ENCODE measurements around the gene PRPF6. TPM values are rescaled to one million over a fixed set of nuclear protein-coding genes. Genes with fewer than 3 reads are reported as not detected.
"Not testable (repeated sequence)": the region's sequence is repeated elsewhere in the genome, so short reads cannot be mapped to it uniquely, and the experiment has no call there.

The PRPF6 gene
- total and polyA plus RNA-seq, 2 donors (not counting 1 experiment from before 2014, with no cell fraction given): 31.7 to 82.9 TPM

GRCh38 chr20:63974402-63975200 is 6.3 kb upstream of the PRPF6 start:
- H3K9ac ChIP-seq (ENCODE audit: low read length): no peak overlapping the region
- no peak overlapping the region for H3K4me3 Mint-ChIP-seq
- H2AFZ ChIP-seq (ENCODE audit: insufficient read depth, low read depth, low read length, poor library complexity, severe bottlenecking): no peak overlapping the region
- TF ChIP-seq EZH2 (IDR thresholded peaks at IDR 0.05; ENCODE audit: borderline replicate concordance, insufficient read depth, low read depth, low read length, poor library complexity, severe bottlenecking) (no peak), CTCF (IDR thresholded peaks at IDR 0.05) (no peak)
- ChIA-PET CTCF (interaction anchor here (0.6 to 3.0 kb wide), 31 partner anchors 8 to 752 kb away, joined by 3 to 26 read pairs (median 5); partner anchors contain the start of genes ARFRP1, PPDPF, PTK6 and TPD52L2), POLR2A (interaction anchor here (1.0 kb wide), 1 partner anchor 17 kb away, joined by 3 read pairs; no protein-coding TSS in a partner anchor)
- no peaks in the 10 kb centered on the region for H3K9me3 Mint-ChIP-seq (ENCODE audit: insufficient read depth)
- no peaks in the 10 kb centered on the region for H3K27me3 ChIP-seq (replicated peaks in 1 of 4; ENCODE audit: control extremely low read depth in 1 of 4, control insufficient read depth in 3 of 4, insufficient read depth in 4 of 4, low read length in 3 of 4)
- no peak overlapping the region for H3K27ac ChIP-seq (ENCODE audit: low read length in 2 of 2)
- H3K4me2 ChIP-seq (replicated peaks; ENCODE audit: low read depth, low read length, poor library complexity, severe bottlenecking): no peak overlapping the region
- H3K4me3 ChIP-seq (ENCODE audit: control extremely low read depth in 1 of 5, extremely low read depth in 1 of 5, insufficient read depth in 1 of 5, low read depth in 2 of 5, low read length in 4 of 5): no peak overlapping the region
- 94% methylated on average over 17 of the region's 19 CpGs for WGBS (ENCODE audit: insufficient coverage)
- H3K27ac Mint-ChIP-seq: no peak overlapping the region
- no peaks in the 10 kb centered on the region for H3K79me2 ChIP-seq (ENCODE audit: control insufficient read depth, insufficient read depth, low read length)
- peaks cover 17 to 29% of the 10 kb centered on the region in 2 donors for H3K4me1 ChIP-seq (ENCODE audit: control insufficient read depth in 2 of 2, insufficient read depth in 2 of 2, low read length in 2 of 2)
- intact Hi-C loops (cut with micrococcal nuclease): loop anchor here (1.0 kb wide), 3 partner anchors 188 to 478 kb away; no protein-coding TSS in a partner anchor
- ATAC-seq (ENCODE audit: low read depth) (no peak), DNase-seq (no peak)
- no peaks in the 10 kb centered on the region for H3K9me3 ChIP-seq (ENCODE audit: control extremely low read depth in 1 of 3, control insufficient read depth in 2 of 3, insufficient read depth in 1 of 3, low read length in 2 of 3)
- peaks cover 23% of the 10 kb centered on the region for H3K4me1 Mint-ChIP-seq
- peaks cover 0 to 2% of the 10 kb centered on the region in 2 experiments for H3K36me3 ChIP-seq (replicated peaks in 1 of 2; ENCODE audit: control extremely low read depth in 1 of 2, control insufficient read depth in 1 of 2, extremely low read depth in 1 of 2, insufficient read depth in 2 of 2, low read length in 1 of 2)
- no peaks in the 10 kb centered on the region for H3K27me3 Mint-ChIP-seq
- peaks cover 10% of the 10 kb centered on the region for H4K20me1 ChIP-seq (ENCODE audit: control insufficient read depth, insufficient read depth, low read length, poor library complexity, severe bottlenecking)

GRCh38 chr20:63976511-63976910 is 4.4 kb upstream of the PRPF6 start:
- POLR2A ChIA-PET: not testable (repeated sequence)
- WGBS (ENCODE audit: insufficient coverage): 100% methylated on average over 2 of the region's 7 CpGs

More at GRCh38 chr20:63976511-63976910, 4.4 kb upstream of the PRPF6 start:
- H3K9me3 Mint-ChIP-seq (ENCODE audit: insufficient read depth); H3K27me3 Mint-ChIP-seq; CTCF ChIA-PET; H3K27ac Mint-ChIP-seq; H3K4me2 ChIP-seq (replicated peaks; ENCODE audit: low read depth, low read length, poor library complexity, severe bottlenecking); ATAC-seq (ENCODE audit: low read depth); H3K27me3 ChIP-seq (replicated peaks in 1 of 4; ENCODE audit: control extremely low read depth in 1 of 4, control insufficient read depth in 3 of 4, insufficient read depth in 4 of 4, low read length in 3 of 4); H3K79me2 ChIP-seq (ENCODE audit: control insufficient read depth, insufficient read depth, low read length); H3K9ac ChIP-seq (ENCODE audit: low read length); H3K36me3 ChIP-seq (replicated peaks in 1 of 2; ENCODE audit: control extremely low read depth in 1 of 2, control insufficient read depth in 1 of 2, extremely low read depth in 1 of 2, insufficient read depth in 2 of 2, low read length in 1 of 2); H3K9me3 ChIP-seq (ENCODE audit: control extremely low read depth in 1 of 3, control insufficient read depth in 2 of 3, insufficient read depth in 1 of 3, low read length in 2 of 3); intact Hi-C loops (cut with micrococcal nuclease); H3K4me3 ChIP-seq (ENCODE audit: control extremely low read depth in 1 of 5, extremely low read depth in 1 of 5, insufficient read depth in 1 of 5, low read depth in 2 of 5, low read length in 4 of 5); H3K27ac ChIP-seq (ENCODE audit: low read length in 2 of 2); H2AFZ ChIP-seq (ENCODE audit: insufficient read depth, low read depth, low read length, poor library complexity, severe bottlenecking): not testable (repeated sequence)
- Histone ChIP-seq H3K4me1 (ENCODE audit: control insufficient read depth in 2 of 2, insufficient read depth in 2 of 2, low read length in 2 of 2) (peaks cover 24 to 38% of the 10 kb centered on the region in 2 donors), H4K20me1 (ENCODE audit: control insufficient read depth, insufficient read depth, low read length, poor library complexity, severe bottlenecking) (peaks cover 10% of the 10 kb centered on the region)
- Mint-ChIP-seq H3K4me1 (peaks cover 35% of the 10 kb centered on the region), H3K4me3 (peak overlapping the region; percentile 32)
- peak; percentile 3 for DNase-seq
